ENCODE data around the gene ARID1B.

DNA sequence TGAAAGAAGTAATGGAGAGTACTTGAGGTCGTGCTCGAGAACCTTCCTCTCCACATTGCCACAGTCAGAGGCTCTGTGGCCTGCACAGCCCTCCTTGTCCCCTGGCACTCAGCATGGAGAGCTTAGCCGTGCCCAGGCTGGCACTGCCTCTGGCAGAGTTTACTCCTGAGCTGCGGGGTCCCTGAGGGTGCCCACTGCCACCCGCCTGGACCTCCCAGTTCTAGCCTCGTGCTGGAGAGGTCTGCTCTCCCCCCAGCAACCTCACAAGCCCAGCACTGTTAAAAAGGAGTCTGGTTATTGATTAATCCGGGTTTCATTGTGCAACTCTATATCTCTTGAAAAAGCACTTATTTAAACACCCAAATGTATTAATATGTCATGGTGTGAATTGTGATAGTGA is 319.3 kb downstream of the ARID1B start:
- TF ChIP-seq, protein P1, sequence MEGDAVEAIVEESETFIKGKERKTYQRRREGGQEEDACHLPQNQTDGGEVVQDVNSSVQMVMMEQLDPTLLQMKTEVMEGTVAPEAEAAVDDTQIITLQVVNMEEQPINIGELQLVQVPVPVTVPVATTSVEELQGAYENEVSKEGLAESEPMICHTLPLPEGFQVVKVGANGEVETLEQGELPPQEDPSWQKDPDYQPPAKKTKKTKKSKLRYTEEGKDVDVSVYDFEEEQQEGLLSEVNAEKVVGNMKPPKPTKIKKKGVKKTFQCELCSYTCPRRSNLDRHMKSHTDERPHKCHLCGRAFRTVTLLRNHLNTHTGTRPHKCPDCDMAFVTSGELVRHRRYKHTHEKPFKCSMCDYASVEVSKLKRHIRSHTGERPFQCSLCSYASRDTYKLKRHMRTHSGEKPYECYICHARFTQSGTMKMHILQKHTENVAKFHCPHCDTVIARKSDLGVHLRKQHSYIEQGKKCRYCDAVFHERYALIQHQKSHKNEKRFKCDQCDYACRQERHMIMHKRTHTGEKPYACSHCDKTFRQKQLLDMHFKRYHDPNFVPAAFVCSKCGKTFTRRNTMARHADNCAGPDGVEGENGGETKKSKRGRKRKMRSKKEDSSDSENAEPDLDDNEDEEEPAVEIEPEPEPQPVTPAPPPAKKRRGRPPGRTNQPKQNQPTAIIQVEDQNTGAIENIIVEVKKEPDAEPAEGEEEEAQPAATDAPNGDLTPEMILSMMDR (conservative IDR thresholded peaks at IDR 0.05; ENCODE audit: low read depth, low read length): no peak
- no peak for TF ChIP-seq EZH2phosphoT487 (IDR thresholded peaks at IDR 0.05; ENCODE audit: borderline replicate concordance, low read length)
- TF ChIP-seq EZH2 (IDR thresholded peaks at IDR 0.05; ENCODE audit: low read length, unreplicated experiment): no peak
